ENCODE results near the gene ADGRB3.

ADGRB3 gene

GRCh38 chr6:68653074-68653705 is 18.1 kb downstream of the ADGRB3 start:
- TF ChIP-seq USF1 (IDR thresholded peaks at IDR 0.05) (no peak), CREB1 (IDR thresholded peaks at IDR 0.05; ENCODE audit: low read depth) (no peak), CEBPB (IDR thresholded peaks at IDR 0.05) (no peak)

- TF ChIP-seq EP300 (IDR thresholded peaks at IDR 0.05; ENCODE audit: borderline replicate concordance), result no peak
- no peak for TF ChIP-seq FOXM1 (IDR thresholded peaks at IDR 0.05; ENCODE audit: borderline replicate concordance, low read depth)
- no peak for TF ChIP-seq CEBPB (IDR thresholded peaks at IDR 0.05)
- no peak for TF ChIP-seq TAF1 (IDR thresholded peaks at IDR 0.05; ENCODE audit: low read depth)
- TF ChIP-seq TEAD4 (IDR thresholded peaks at IDR 0.05), result no peak
- no peak for TF ChIP-seq MAX (IDR thresholded peaks at IDR 0.05)
- TF ChIP-seq NFIC (IDR thresholded peaks at IDR 0.05), result no peak
- TF ChIP-seq RAD21 (IDR thresholded peaks at IDR 0.05; ENCODE audit: low read depth), result no peak
- no peak for TF ChIP-seq ZBTB7A (IDR thresholded peaks at IDR 0.05; ENCODE audit: low read depth)
- no peak for TF ChIP-seq REST (IDR thresholded peaks at IDR 0.05; ENCODE audit: low read depth)
- TF ChIP-seq EGR1 (IDR thresholded peaks at IDR 0.05), result no peak
- no peak for TF ChIP-seq CREB1 (IDR thresholded peaks at IDR 0.05; ENCODE audit: low read depth)
- no peak for TF ChIP-seq USF1 (IDR thresholded peaks at IDR 0.05)
- TF ChIP-seq TCF12 (IDR thresholded peaks at IDR 0.05; ENCODE audit: low read depth), result no peak
- no peak for TF ChIP-seq YY1 (IDR thresholded peaks at IDR 0.05; ENCODE audit: low read depth)
Observed at GRCh38 chr6:68653706-68654089, 18.6 kb downstream of the ADGRB3 start.

GRCh38 chr6:68654134-68654533 is 19.1 kb downstream of the ADGRB3 start:
- no peak for TF ChIP-seq TAF1 (IDR thresholded peaks at IDR 0.05; ENCODE audit: low read depth)
- no peak for TF ChIP-seq USF1 (IDR thresholded peaks at IDR 0.05)
- TF ChIP-seq TEAD4 (IDR thresholded peaks at IDR 0.05), result no peak
- no peak for TF ChIP-seq RAD21 (IDR thresholded peaks at IDR 0.05; ENCODE audit: low read depth)
- no peak for TF ChIP-seq TCF12 (IDR thresholded peaks at IDR 0.05; ENCODE audit: low read depth)
- TF ChIP-seq REST (IDR thresholded peaks at IDR 0.05; ENCODE audit: low read depth), result no peak
- TF ChIP-seq CREB1 (IDR thresholded peaks at IDR 0.05; ENCODE audit: low read depth), result no peak
- no peak for TF ChIP-seq NFIC (IDR thresholded peaks at IDR 0.05)
- no peak for TF ChIP-seq MAX (IDR thresholded peaks at IDR 0.05)
- no peak for TF ChIP-seq EGR1 (IDR thresholded peaks at IDR 0.05)
- no peak for TF ChIP-seq CEBPB (IDR thresholded peaks at IDR 0.05)
- TF ChIP-seq FOXM1 (IDR thresholded peaks at IDR 0.05; ENCODE audit: borderline replicate concordance, low read depth), result no peak
- TF ChIP-seq YY1 (IDR thresholded peaks at IDR 0.05; ENCODE audit: low read depth), result no peak
- no peak for TF ChIP-seq ZBTB7A (IDR thresholded peaks at IDR 0.05; ENCODE audit: low read depth)
- no peak for TF ChIP-seq EP300 (IDR thresholded peaks at IDR 0.05; ENCODE audit: borderline replicate concordance)

- TF ChIP-seq RAD21 (IDR thresholded peaks at IDR 0.05; ENCODE audit: low read depth) (no peak), CEBPB (IDR thresholded peaks at IDR 0.05) (no peak), FOXM1 (IDR thresholded peaks at IDR 0.05; ENCODE audit: borderline replicate concordance, low read depth) (no peak), EP300 (IDR thresholded peaks at IDR 0.05; ENCODE audit: borderline replicate concordance) (no peak), CREB1 (IDR thresholded peaks at IDR 0.05; ENCODE audit: low read depth) (no peak), USF1 (IDR thresholded peaks at IDR 0.05) (no peak), ZBTB7A (IDR thresholded peaks at IDR 0.05; ENCODE audit: low read depth) (no peak), EGR1 (IDR thresholded peaks at IDR 0.05) (no peak), TEAD4 (IDR thresholded peaks at IDR 0.05) (no peak), MAX (IDR thresholded peaks at IDR 0.05) (no peak), REST (IDR thresholded peaks at IDR 0.05; ENCODE audit: low read depth) (no peak), TAF1 (IDR thresholded peaks at IDR 0.05; ENCODE audit: low read depth) (no peak), YY1 (IDR thresholded peaks at IDR 0.05; ENCODE audit: low read depth) (no peak), NFIC (IDR thresholded peaks at IDR 0.05) (no peak), TCF12 (IDR thresholded peaks at IDR 0.05; ENCODE audit: low read depth) (no peak)
Observed at GRCh38 chr6:68655028-68655427, 19.9 kb downstream of the ADGRB3 start.

Data from Ishikawa (cell line).